Activated CD4-positive, alpha-beta T cell treated with anti-CD3 and anti-CD28 coated beads, Interleukin-2, amount 10 ng/mL, durations not matched to agents 24 days and 14 days (primary cell): Measurements from ENCODE around the gene SUSD3. TPM values are rescaled to one million over a fixed set of nuclear protein-coding genes. Genes with fewer than 3 reads are reported as not detected.
A peak's percentile ranks its signal among the peaks of the same experiment; 100 is the strongest.

ENCODE experiments used
- DNase-seq: peaks from one replicate; pipeline ENCODE4 v3.0.0; 2022
- H3K27ac Mint-ChIP-seq: one replicate; pipeline ENCODE4 v1.8.0; 2022; ENCODE audit warnings: mild to moderate bottlenecking, mixed read lengths
- H3K27me3 Mint-ChIP-seq: one replicate; pipeline ENCODE4 v1.8.0; 2022; ENCODE audit warnings: mixed read lengths
- H3K36me3 Mint-ChIP-seq: one replicate; pipeline ENCODE4 v1.8.0; 2022; ENCODE audit warnings: low read depth, mild to moderate bottlenecking, mixed read lengths
- H3K4me1 Mint-ChIP-seq: one replicate; pipeline ENCODE4 v1.8.0; 2021; ENCODE audit warnings: mixed read lengths
- H3K4me3 Mint-ChIP-seq: one replicate; pipeline ENCODE4 v1.8.0; 2022; ENCODE audit warnings: mild to moderate bottlenecking, moderate library complexity, mixed read lengths
- H3K9me3 Mint-ChIP-seq: one replicate; pipeline ENCODE4 v1.8.0; 2021; ENCODE audit warnings: mixed read lengths
- intact Hi-C: fragments of 100-400 bp; cut with micrococcal nuclease; formaldehyde crosslinking; loops from one replicate; pipeline ENCODE4 v1.15.1; 2023
- total RNA-seq: library from RNA; stranded (reverse); gene quantifications from 2 replicates; pipeline ENCODE4 v1.2.3, GENCODE V29; 2022

Gene SUSD3
- total RNA-seq, 1 donor from 2014 or later: 38.3 TPM

DNA sequence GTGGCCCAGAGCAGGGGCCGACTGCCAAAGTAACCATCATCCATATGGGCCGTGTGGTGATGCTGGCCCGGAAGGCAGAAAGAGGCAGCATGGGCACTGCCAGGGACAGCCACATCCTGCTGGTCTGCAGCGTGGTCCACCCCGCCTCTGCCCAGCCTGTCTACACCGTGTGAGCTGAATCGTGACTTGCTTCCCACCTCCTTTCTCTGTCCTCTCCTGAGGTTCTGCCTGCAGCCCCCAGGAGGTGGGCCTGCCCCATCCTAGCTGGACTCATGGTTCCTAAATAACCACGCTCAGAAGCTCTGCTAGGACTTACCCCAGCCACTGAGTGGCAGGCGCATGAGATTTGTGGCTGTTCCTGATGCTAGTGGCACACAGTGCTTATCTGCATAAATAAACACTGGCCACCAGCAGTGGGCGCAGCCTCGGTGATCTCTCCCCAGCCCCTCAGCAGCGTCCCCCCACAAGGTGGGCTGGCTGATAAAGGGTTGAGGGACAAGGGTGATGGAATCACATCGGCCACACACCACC is 22.6 kb upstream of the SUSD3 start:
- DNase-seq: no peak
- Mint-ChIP-seq H3K4me1 (peaks cover 14% of the 10 kb centered on the region), H3K9me3 (no peaks in the 10 kb centered on the region), H3K4me3 (no peak overlapping the region), H3K27me3 (no peaks in the 10 kb centered on the region), H3K36me3 (peaks cover 37% of the 10 kb centered on the region), H3K27ac (no peak overlapping the region)
- intact Hi-C loops: no loop called here

DNA sequence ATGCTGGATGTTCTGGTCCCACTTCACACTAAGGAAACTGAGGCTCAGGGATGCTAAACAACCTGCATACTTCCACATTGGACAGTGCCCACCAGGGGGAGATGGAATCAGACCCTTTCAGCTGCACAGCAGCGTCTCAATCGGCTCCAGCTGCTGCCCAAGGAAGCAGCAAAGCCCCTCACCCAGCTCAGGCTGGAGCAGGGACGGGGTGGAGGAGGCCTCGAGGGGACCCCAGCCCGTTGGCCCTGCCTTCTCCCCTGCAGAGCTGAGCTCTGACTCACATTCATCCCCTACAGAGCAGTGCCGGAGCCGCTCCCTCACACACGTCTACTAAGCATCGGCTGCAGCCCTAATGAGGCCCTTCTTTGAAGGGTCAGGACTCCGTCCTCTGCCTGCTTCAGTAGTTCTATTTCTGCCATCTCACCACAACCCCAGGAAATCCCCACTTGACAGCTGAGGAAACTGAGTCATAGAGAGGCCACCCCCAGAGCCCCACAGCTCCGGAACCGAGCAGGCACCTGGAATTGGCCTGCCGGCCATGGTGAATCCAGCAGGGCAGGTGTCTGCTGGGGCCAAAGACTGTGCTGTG is 21.5 kb upstream of the SUSD3 start:
- H3K4me1 Mint-ChIP-seq: peaks cover 17% of the 10 kb centered on the region
- H3K36me3 Mint-ChIP-seq: peaks cover 32% of the 10 kb centered on the region
- intact Hi-C loops: no loop called here
- no peaks in the 10 kb centered on the region for H3K27me3 Mint-ChIP-seq
- no peak overlapping the region for H3K27ac Mint-ChIP-seq
- no peak overlapping the region for H3K4me3 Mint-ChIP-seq
- H3K9me3 Mint-ChIP-seq: no peaks in the 10 kb centered on the region
- DNase-seq: no peak

DNA sequence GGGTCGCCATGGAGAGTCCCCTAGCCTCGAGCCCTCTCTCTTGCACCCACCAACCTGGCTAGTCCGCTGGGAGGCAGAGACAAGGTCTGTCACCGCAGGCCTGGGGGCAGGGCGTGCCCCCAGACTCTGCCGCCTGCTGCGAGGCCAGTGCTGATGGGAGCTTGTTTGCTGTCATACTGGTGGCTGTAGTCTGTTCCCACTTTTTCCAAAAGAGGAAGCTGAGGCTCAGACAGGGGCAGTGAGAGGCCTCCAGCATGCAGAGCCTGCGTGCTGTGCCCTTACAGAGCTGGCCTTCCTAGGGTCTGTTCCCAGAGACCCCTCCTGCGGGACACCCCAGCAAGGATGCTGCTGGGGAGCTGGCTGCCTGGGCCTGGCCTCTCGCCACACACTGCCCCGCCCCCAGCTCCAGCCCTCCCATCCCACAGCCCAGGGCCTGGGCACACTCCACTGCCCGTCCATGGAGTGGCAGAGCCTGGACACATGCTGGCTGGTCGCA is 21.0 kb upstream of the SUSD3 start:
- Mint-ChIP-seq H3K27me3 (no peaks in the 10 kb centered on the region), H3K9me3 (no peaks in the 10 kb centered on the region), H3K4me3 (no peak overlapping the region), H3K27ac (no peak overlapping the region), H3K4me1 (peaks cover 17% of the 10 kb centered on the region), H3K36me3 (peaks cover 27% of the 10 kb centered on the region)
- intact Hi-C loops: no loop called here
- no peak for DNase-seq

DNA sequence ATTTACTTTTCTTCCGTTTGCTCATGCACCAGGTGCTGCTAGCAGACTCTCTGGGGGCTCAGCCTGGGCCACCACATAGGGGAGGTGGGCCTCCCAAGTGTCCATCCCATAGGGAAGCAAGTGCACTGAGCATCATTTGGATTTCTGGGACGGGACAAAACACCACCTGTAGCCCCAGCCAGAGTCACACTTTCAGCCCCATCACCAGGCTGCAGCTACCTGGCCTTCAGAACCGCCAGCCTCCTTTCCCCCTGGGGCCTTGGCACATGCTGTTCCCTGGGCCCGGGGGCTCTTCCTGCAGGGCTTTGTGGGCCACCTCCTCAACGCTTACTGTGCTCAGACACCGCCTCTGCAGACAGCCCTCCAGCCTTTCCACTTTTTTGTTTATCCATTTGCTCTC is 19.6 kb upstream of the SUSD3 start:
- intact Hi-C loops: no loop called here
- Mint-ChIP-seq H3K27me3 (no peaks in the 10 kb centered on the region), H3K4me1 (peaks cover 26% of the 10 kb centered on the region), H3K9me3 (no peaks in the 10 kb centered on the region), H3K4me3 (no peak overlapping the region), H3K27ac (no peak overlapping the region), H3K36me3 (peaks cover 19% of the 10 kb centered on the region)
- DNase-seq: no peak

DNA sequence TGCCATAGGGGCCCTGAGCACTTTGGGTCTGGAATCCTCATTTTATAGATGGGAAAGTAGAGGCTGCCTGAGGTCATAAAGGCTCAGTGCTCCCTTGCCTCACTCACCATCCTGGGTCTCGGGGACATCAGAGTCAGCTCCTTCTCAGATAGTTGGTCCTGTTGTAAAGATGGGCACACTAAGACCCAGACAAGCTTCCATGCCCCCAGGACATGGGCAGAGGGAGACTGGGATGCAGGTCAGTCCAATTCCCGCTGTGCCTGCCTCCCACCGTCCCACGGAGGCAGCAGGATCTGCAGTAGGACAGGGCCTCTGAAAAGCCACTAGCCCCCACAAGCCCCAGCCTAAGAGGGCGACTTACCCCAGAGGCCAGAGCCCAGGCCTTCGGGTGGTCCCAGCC is 19.0 kb upstream of the SUSD3 start:
- Mint-ChIP-seq H3K9me3 (no peaks in the 10 kb centered on the region), H3K36me3 (peaks cover 15% of the 10 kb centered on the region), H3K4me3 (no peak overlapping the region), H3K27ac (no peak overlapping the region), H3K4me1 (peaks cover 26% of the 10 kb centered on the region), H3K27me3 (no peaks in the 10 kb centered on the region)
- no peak for DNase-seq
- intact Hi-C loops: no loop called here

DNA sequence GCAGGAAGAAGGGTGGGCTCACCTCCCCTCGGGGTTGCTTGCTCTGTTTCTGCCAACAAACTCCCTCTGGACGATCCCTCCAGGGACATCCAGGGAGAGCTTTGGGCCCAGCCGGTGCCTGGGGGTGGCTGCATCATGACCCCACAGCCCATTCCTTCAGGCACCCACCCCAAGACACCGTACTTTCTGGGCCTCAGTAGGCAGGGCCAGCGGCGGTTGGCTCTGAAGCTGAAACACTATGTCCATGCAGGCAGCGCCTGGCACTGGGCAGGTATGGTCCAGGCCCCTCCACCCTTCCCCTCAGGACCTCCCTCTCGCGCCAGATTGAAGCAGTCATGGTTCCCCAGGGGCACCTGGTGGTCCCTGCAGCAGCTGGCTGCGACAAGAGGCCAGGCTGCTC is 18.5 kb upstream of the SUSD3 start:
- intact Hi-C loops: no loop called here
- DNase-seq: no peak
- H3K36me3 Mint-ChIP-seq: peaks cover 15% of the 10 kb centered on the region
- no peak overlapping the region for H3K27ac Mint-ChIP-seq
- H3K4me3 Mint-ChIP-seq: no peak overlapping the region
- H3K9me3 Mint-ChIP-seq: no peaks in the 10 kb centered on the region
- H3K27me3 Mint-ChIP-seq: no peaks in the 10 kb centered on the region
- H3K4me1 Mint-ChIP-seq: peaks cover 26% of the 10 kb centered on the region

GRCh38 chr9:93040409-93040808 is 18.1 kb upstream of the SUSD3 start:
- Mint-ChIP-seq H3K4me1 (peaks cover 26% of the 10 kb centered on the region), H3K36me3 (peaks cover 15% of the 10 kb centered on the region), H3K27ac (no peak overlapping the region), H3K27me3 (no peaks in the 10 kb centered on the region), H3K9me3 (no peaks in the 10 kb centered on the region), H3K4me3 (no peak overlapping the region)
- no peak for DNase-seq
- intact Hi-C loops: no loop called here

DNA sequence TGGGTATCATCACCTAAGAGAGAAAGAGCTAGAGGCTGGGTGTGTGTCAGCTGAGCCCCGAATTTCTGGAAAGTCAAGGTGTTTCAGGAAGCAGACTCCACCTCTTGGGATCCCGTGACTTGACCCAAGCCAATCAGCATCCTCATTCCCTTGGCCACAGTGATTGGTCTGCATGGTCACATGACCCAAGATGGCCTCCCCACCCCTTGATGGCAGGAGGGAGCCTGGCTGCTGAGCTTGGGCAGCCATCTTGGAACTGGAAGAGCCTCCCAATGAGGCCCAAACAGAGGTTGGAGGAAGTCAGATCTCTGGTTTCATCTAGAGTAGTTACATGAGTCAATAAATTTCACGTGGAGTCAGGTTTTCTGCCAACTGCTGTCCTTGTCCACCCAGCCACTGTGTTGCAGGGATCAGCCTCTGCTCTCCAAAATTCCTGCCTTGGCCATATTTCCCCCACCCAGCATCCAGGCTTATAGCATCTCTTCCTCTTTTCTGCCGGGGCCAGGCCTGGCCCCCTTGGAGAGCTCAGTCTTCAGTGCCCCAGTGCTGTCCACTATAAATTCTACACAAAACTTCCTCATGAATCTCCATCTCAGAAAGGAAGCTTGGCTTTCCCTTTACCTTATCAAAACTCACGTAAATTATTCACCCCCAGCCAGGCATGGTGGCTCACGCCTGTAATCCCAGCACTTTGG is 17.2 kb upstream of the SUSD3 start:
- no peaks in the 10 kb centered on the region for H3K9me3 Mint-ChIP-seq
- H3K4me3 Mint-ChIP-seq: no peak overlapping the region
- no peaks in the 10 kb centered on the region for H3K27me3 Mint-ChIP-seq
- H3K27ac Mint-ChIP-seq: peak overlapping the region; percentile 65
- peaks cover 9% of the 10 kb centered on the region for H3K36me3 Mint-ChIP-seq
- intact Hi-C loops: no loop called here
- peaks cover 26% of the 10 kb centered on the region for H3K4me1 Mint-ChIP-seq
- DNase-seq: no peak

DNA sequence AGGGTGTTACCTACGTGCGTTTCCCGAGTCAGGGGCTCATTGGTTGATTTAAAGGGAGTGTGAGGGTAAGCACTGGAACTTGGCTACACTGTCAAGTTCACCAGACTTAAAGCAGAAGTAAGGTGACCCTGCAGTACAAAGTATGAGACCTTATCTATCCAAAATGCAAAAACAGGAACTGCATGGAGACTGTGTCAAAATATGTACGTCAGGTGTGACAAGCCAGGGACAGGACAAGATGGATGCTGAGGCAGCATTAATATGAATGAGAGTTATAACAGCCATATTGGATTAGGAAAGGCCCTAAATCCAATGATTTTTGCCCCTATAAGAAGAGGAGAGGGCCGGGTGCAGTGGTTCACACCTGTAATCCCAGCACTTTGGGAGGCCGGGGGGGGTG is 15.4 kb upstream of the SUSD3 start:
- no peak for DNase-seq
- H3K27me3 Mint-ChIP-seq: no peaks in the 10 kb centered on the region
- H3K27ac Mint-ChIP-seq: no peak overlapping the region
- intact Hi-C loops: no loop called here
- no peak overlapping the region for H3K4me3 Mint-ChIP-seq
- peaks cover 21% of the 10 kb centered on the region for H3K4me1 Mint-ChIP-seq
- H3K9me3 Mint-ChIP-seq: no peaks in the 10 kb centered on the region
- H3K36me3 Mint-ChIP-seq: peaks cover 3% of the 10 kb centered on the region

DNA sequence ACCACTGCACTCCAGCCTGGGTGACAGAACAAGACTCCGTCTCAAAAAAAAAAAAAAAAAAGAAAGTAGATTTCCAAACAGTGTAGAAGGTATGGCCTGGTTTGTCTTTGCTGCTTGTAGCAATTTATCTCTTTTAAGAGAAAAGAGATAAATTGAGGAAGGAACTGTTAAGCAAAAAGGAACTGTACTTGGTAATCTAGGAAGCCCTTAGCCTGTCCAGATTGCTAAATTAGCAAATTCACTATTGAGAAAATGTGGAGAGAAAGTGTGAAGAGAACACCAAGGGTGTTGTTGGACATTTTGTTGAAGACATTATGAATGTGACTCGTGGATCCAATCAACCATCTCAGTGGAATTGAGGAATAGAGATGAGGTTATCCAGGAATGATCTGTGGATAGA is 13.0 kb upstream of the SUSD3 start:
- Mint-ChIP-seq H3K27me3 (no peaks in the 10 kb centered on the region), H3K9me3 (no peaks in the 10 kb centered on the region), H3K4me3 (no peak overlapping the region), H3K4me1 (peaks cover 24% of the 10 kb centered on the region), H3K27ac (no peak overlapping the region), H3K36me3 (peaks cover 3% of the 10 kb centered on the region)
- intact Hi-C loops: no loop called here
- no peak for DNase-seq

- intact Hi-C loops: no loop called here
- Mint-ChIP-seq H3K27me3 (no peaks in the 10 kb centered on the region), H3K36me3 (no peaks in the 10 kb centered on the region), H3K9me3 (no peaks in the 10 kb centered on the region), H3K4me1 (peaks cover 4% of the 10 kb centered on the region), H3K27ac (no peak overlapping the region), H3K4me3 (no peak overlapping the region)
- DNase-seq: no peak
Measured at GRCh38 chr9:93048566-93049448, 9.7 kb upstream of the SUSD3 start.

GRCh38 chr9:93049491-93049890 is 9.0 kb upstream of the SUSD3 start:
- DNase-seq: no peak
- no peak overlapping the region for H3K27ac Mint-ChIP-seq
- intact Hi-C loops: no loop called here
- H3K27me3 Mint-ChIP-seq: no peaks in the 10 kb centered on the region
- H3K4me3 Mint-ChIP-seq: no peak overlapping the region
- H3K9me3 Mint-ChIP-seq: no peaks in the 10 kb centered on the region
- H3K36me3 Mint-ChIP-seq: no peaks in the 10 kb centered on the region
- H3K4me1 Mint-ChIP-seq: peaks cover 3% of the 10 kb centered on the region

GRCh38 chr9:93050231-93050630 is 8.3 kb upstream of the SUSD3 start:
- no peak overlapping the region for H3K4me3 Mint-ChIP-seq
- H3K27me3 Mint-ChIP-seq: no peaks in the 10 kb centered on the region
- peaks cover 3% of the 10 kb centered on the region for H3K4me1 Mint-ChIP-seq
- intact Hi-C loops: no loop called here
- no peak for DNase-seq
- no peaks in the 10 kb centered on the region for H3K36me3 Mint-ChIP-seq
- no peaks in the 10 kb centered on the region for H3K9me3 Mint-ChIP-seq
- no peak overlapping the region for H3K27ac Mint-ChIP-seq

- H3K4me1 Mint-ChIP-seq: peaks cover 5% of the 10 kb centered on the region
- H3K9me3 Mint-ChIP-seq: no peaks in the 10 kb centered on the region
- intact Hi-C loops: no loop called here
- H3K36me3 Mint-ChIP-seq: no peaks in the 10 kb centered on the region
- no peak for DNase-seq
- no peak overlapping the region for H3K4me3 Mint-ChIP-seq
- no peak overlapping the region for H3K27ac Mint-ChIP-seq
- H3K27me3 Mint-ChIP-seq: no peaks in the 10 kb centered on the region
Measured at GRCh38 chr9:93051680-93052089, 6.8 kb upstream of the SUSD3 start.
